ENCODE measurements around the gene DNAJA1. TPM values are rescaled to one million over a fixed set of nuclear protein-coding genes. Genes with fewer than 3 reads are reported as not detected.

The DNAJA1 gene
- polyA plus RNA-seq = 234 and 259 TPM in 2 replicates

DNA sequence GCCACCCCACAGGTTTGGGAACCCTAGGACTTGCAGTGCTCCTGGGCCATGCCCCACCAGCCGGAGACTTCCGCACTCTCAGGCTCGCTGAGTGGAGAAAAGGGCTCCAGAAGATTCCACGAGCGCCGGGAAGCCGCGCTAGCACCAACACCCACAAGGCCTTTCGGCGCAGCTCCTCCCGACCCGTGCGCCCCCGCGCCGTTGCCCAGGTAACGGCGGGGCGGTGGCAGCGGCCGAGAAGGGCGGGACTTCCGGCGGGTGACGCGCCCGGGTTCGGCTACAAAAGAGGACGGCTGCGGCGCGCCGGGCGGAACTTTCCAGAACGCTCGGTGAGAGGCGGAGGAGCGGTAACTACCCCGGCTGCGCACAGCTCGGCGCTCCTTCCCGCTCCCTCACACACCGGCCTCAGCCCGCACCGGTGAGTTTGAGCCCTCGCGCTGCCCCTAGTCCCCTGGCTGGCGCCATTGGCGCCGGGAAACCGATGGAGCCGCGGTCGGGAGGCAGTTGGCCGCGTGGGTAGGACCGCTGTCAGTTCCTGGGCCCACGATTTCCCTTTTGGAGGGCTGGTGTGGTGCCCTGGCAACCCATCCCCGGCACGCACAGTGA is at the start of gene DNAJA1:
Gene DNAJA1 (plus strand): TSS at position 308 of the 606 bp plus-strand sequence. CDS start 1,212 bp downstream, outside the sequence.

DNA sequence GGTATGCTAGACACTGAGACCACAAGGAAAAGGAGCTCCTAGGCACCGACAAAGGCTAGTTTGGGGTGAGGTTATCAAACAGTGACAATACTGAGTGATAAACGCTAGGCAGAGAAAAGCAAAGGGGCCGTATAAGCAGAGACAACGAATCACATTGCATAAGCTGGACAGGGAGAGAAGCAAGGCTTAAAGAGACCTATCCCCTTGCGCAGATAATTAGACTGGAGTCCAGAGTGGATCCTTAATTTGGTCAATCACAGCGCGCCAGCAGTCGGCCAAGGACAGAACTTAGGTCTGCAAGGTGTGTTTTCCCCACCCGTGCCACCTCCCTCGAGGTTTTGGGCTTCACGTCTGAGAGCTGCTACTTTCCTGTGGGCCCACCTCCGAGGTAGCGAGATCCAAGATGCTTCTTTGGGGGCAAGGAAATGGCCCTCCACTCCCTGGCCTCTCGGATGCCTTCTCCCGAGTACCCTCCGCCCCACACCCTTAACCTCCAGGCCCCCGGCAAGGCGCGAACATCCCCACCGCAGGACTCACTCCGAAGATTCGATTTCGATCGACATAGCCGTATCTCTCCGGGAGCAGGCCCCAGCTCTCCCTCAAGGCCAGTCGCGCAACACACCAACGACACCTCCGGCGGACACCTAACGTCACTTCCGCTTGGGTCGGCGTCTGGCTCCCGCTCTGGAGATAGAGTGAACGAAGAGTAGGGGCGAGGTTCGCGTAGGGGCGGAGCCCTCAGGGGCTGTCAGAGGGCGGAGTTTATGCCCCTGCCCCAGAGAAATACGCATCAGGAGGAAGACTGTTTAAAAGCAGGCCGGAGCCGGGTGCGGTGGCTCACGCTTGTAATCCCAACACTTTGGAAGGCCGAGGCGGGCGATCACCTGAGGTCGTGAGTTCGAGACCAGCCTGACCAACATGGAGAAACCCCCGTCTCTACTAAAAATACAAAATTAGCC is 51.3 kb downstream of the DNAJA1 start, which contains the start of gene SMU1:
Gene SMU1 (minus strand): TSS at position 629 of the 959 bp plus-strand sequence. CDS start 66 bp downstream, at position 563.

Other genes with a start within 250 kb of the DNAJA1 start
- 0.69 TPM in 1 of 2 replicates, not detected in the other for gene TMEM215, start 241.7 kb upstream of the DNAJA1 start, polyA plus RNA-seq
- gene APTX, start 23.6 kb upstream of the DNAJA1 start, polyA plus RNA-seq = 34.7 and 40.7 TPM in 2 replicates
- 19.0 and 19.2 TPM in 2 replicates for gene SMU1, start 51.4 kb downstream of the DNAJA1 start, polyA plus RNA-seq
- 0.62 and 1.4 TPM in 2 replicates for gene B4GALT1, start 142.1 kb downstream of the DNAJA1 start, polyA plus RNA-seq
- not detected in 2 replicates for gene SPINK4, start 214.9 kb downstream of the DNAJA1 start, polyA plus RNA-seq
- gene BAG1, start 239.4 kb downstream of the DNAJA1 start, polyA plus RNA-seq = 30.4 and 44.0 TPM in 2 replicates
- gene CHMP5, start 239.8 kb downstream of the DNAJA1 start, polyA plus RNA-seq = 250 and 278 TPM in 2 replicates

Data from Purkinje cell (primary cell).